NB4 (cell line): Measurements from ENCODE around the gene DPYSL5.

Experiments used
- CTCF ChIP-seq: IDR thresholded peaks from one replicate; pipeline ENCODE4 v1.5.1; 2012; ENCODE audit warnings: low read depth, low read length
- MAX ChIP-seq: IDR thresholded peaks from 2 replicates; pipeline ENCODE4 v1.6.1; 2011; ENCODE audit warnings: low read depth, low read length
- POLR2A ChIP-seq: IDR thresholded peaks from 2 replicates; pipeline ENCODE4 v1.6.1; 2011; ENCODE audit warnings: mild to moderate bottlenecking; ENCODE audit not compliant: insufficient read length; ENCODE audit errors: extremely low read depth

GRCh38 chr2:26988058-26988860 lies 140.3 kb downstream of the DPYSL5 start:
- TF ChIP-seq CTCF (no peak), POLR2A (no peak), MAX (no peak)
